Body of pancreas (tissue), 4 donors: ENCODE data around the gene ZNF488. TPM values are rescaled to one million over a fixed set of nuclear protein-coding genes. Genes with fewer than 3 reads are reported as not detected.

Source experiments
- ATAC-seq: fragments of 150-250 bp; one replicate; pipeline ENCODE4 v1.9.1; 2016
- DNase-seq, 4 donors: peaks; one replicate each; pipeline ENCODE4 v3.0.0-alpha.2; 2019
- H3K27ac ChIP-seq, 4 donors: fragments of 200-600 bp; sonication (generic); 1 replicate in 3 of 4; 2 replicates in 1 of 4; pipeline versions ENCODE4 v1.5.1 to v1.6.1; 2016 to 2019; ENCODE audit warnings: mild to moderate bottlenecking in 1 of 4, mixed read lengths in 1 of 4, moderate library complexity in 1 of 4
- H3K27me3 ChIP-seq, 2 donors: fragments of 200-600 bp; sonication (generic); one replicate each; pipeline ENCODE4 v1.6.0; 2016; ENCODE audit warnings: mild to moderate bottlenecking in 1 of 2
- H3K36me3 ChIP-seq, 2 donors: fragments of 200-600 bp; sonication (generic); replicated peaks in 1 of 2; 2 replicates each; pipeline ENCODE4 v1.5.1; 2016; ENCODE audit warnings: low read depth in 2 of 2; ENCODE audit not compliant: insufficient read depth in 1 of 2
- H3K4me1 ChIP-seq: fragments of 200-600 bp; sonication (generic); one replicate; pipeline ENCODE4 v1.6.0; 2016
- H3K4me3 ChIP-seq, 2 donors: fragments of 200-600 bp; sonication (generic); 1 replicate in 1 of 2; 2 replicates in 1 of 2; pipeline ENCODE4 v1.5.1; 2016 to 2019
- H3K9me3 ChIP-seq, 3 donors: fragments of 200-600 bp; sonication (generic); 1 replicate in 2 of 3; 2 replicates in 1 of 3; pipeline ENCODE4 v1.5.1; 2016
- POLR2A ChIP-seq, 3 donors: fragments of 450-650 bp; IDR thresholded peaks; one replicate each; pipeline ENCODE4 v1.6.1; 2016; ENCODE audit warnings: antibody characterized with exemption in 3 of 3, mild to moderate bottlenecking in 2 of 3
- WGBS, 2 donors: methylation state at CpG; one replicate each; pipeline ENCODE4 v1.1.5; 2017; 5-methylcytosine and 5-hydroxymethylcytosine counted together
- intact Hi-C: fragments of 100-400 bp; cut with DNase I; formaldehyde crosslinking; loops from one replicate; pipeline ENCODE4 v1.15.1; 2023
- total RNA-seq, 2 donors: library from RNA; depleted of rRNA; stranded (reverse); fragments of >200 nt; gene quantifications; one replicate each; pipeline ENCODE4 v1.1.0, GENCODE V29; 2016
- TF ChIP-seq, protein P1 (sequence below), 7 experiments: fragments of 450-650 bp in 4 of 7; fragments of 200-600 bp in 3 of 7; sonication (generic) in 3 of 7; IDR thresholded peaks; one replicate each; pipeline ENCODE4 v1.5.1; 2016 to 2019; ENCODE audit warnings: antibody characterized with exemption in 7 of 7

Gene ZNF488
- total RNA-seq, 2 donors from 2014 or later, result 0.26 TPM; not detected in 1

DNA sequence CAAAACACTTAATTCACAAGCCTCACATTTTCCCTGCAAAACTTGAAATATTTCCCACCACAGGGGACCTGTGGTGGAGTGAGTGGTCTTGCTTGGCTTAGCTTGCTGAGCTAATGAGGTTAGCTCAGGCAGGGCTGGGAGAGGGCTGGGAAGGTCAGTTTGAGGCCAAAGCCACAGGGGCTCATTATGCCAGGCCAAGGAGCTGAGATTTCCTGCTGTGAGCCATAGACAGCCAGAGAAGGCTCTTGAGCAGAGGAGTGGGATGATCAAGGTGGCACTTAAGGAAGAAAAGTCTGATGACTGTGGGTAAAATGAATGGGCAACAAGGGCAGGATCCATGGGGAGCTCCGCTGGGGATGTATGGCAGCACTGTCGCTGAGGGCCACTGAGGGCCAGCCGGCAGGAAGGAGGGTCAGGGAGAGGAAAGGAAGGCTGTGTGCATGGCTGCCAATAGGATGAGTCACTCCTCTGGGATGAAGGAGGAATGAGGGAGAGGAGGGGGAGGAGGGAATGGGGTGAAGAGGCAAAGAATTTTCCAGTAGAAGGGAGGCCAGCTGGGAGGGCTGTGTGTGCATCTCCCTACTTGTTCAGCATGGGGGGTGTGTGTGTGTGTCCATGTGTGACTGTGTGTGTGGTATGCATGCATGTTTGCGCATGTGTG, 18.7 kb upstream of the ZNF488 start:
- WGBS, 2 donors, result 65 to 75% methylated on average over 4 of the region's 4 CpGs
- Histone ChIP-seq H3K27me3 (no peaks in the 10 kb centered on the region), H3K36me3 (no peaks in the 10 kb centered on the region), H3K4me3 (no peak overlapping the region), H3K9me3 (no peaks in the 10 kb centered on the region), H3K4me1 (no peaks in the 10 kb centered on the region), H3K27ac (no peak overlapping the region)
- DNase-seq (peak in 3 of 4 donors; percentile 18 to 55 (median 20)), ATAC-seq (peak; percentile 70)
- intact Hi-C loops, result no loop called here
- no peak for TF ChIP-seq POLR2A (IDR thresholded peaks at IDR 0.05)
- TF ChIP-seq, protein P1, sequence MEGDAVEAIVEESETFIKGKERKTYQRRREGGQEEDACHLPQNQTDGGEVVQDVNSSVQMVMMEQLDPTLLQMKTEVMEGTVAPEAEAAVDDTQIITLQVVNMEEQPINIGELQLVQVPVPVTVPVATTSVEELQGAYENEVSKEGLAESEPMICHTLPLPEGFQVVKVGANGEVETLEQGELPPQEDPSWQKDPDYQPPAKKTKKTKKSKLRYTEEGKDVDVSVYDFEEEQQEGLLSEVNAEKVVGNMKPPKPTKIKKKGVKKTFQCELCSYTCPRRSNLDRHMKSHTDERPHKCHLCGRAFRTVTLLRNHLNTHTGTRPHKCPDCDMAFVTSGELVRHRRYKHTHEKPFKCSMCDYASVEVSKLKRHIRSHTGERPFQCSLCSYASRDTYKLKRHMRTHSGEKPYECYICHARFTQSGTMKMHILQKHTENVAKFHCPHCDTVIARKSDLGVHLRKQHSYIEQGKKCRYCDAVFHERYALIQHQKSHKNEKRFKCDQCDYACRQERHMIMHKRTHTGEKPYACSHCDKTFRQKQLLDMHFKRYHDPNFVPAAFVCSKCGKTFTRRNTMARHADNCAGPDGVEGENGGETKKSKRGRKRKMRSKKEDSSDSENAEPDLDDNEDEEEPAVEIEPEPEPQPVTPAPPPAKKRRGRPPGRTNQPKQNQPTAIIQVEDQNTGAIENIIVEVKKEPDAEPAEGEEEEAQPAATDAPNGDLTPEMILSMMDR (IDR thresholded peaks at IDR 0.05), result no peak

DNA sequence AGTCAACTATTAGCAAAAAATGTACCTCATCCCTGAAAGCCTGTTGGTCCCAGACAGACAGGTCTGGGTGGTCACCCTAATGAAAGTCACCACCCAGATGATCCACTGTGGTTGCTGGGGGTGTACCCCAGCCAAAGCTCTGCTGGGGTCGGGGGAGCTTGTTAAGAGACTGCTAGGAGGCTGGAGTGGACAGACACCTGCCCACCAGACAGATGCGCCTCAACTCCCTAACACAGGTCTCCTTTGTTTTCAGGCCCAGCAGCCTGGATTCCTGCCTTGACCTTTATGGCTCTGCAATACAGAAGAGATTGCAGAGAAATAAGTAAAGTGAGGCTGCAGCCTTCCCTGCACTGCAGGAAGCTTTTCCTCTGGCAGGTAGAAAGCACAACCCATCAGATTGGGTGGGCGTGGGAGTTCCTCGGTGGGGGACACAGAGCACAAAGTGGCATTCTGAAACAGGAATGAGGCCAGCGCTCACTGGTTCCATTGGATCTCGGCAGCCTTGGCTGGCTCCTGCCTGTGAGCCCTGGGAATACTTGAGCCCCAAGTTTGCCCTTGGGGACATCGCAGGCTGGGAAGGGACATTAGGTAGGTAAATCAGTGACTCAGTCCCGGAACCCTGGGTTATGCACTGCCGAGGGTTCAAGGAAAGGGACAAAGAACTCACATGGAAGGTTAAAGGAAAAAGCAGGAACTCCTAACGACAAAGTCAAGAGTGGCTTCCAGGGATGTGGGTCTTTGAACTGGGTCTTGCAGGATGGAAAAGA, 18.0 kb upstream of the ZNF488 start:
- Histone ChIP-seq H3K36me3 (no peaks in the 10 kb centered on the region), H3K9me3 (no peaks in the 10 kb centered on the region), H3K4me3 (no peak overlapping the region), H3K27ac (no peak overlapping the region), H3K27me3 (no peaks in the 10 kb centered on the region), H3K4me1 (no peaks in the 10 kb centered on the region)
- no peak for ATAC-seq
- TF ChIP-seq, protein P1 (IDR thresholded peaks at IDR 0.05), result no peak
- no peak for TF ChIP-seq POLR2A (IDR thresholded peaks at IDR 0.05)
- intact Hi-C loops, result no loop called here
- no peak for DNase-seq
- WGBS, 2 donors, result 77 to 81% methylated on average over 9 to 10 of the region's 10 CpGs

DNA sequence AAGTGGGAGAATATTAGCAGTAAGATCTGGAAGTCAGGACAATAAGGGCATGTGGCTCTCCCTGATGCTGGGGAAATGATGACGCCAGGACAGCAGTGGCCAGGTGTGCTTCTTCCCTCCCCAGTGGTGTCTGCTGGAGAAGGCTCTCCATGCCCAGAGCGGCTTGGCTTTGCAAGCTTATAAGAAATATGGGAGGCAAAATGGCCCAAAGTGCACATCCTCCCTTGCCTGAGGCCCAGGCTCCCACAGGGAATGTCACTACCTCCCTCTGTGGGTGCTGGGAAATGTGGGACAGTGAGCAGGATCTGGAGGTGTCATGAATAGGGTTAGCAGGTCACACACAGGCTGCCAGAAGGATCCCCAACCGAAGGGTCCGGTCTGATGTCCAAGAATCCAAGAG, 17.1 kb upstream of the ZNF488 start:
- no peaks in the 10 kb centered on the region for H3K27me3 ChIP-seq
- TF ChIP-seq, protein P1 (IDR thresholded peaks at IDR 0.05), result no peak
- TF ChIP-seq POLR2A (IDR thresholded peaks at IDR 0.05), result no peak
- H3K4me1 ChIP-seq, result no peaks in the 10 kb centered on the region
- intact Hi-C loops, result no loop called here
- H3K9me3 ChIP-seq, result no peaks in the 10 kb centered on the region
- ATAC-seq, result no peak
- no peak overlapping the region for H3K4me3 ChIP-seq
- no peak for DNase-seq
- whole genome bisulfite sequencing, 2 donors, result 95 to 97% methylated on average over 2 to 4 of the region's 4 CpGs
- H3K36me3 ChIP-seq, result no peaks in the 10 kb centered on the region
- no peak overlapping the region for H3K27ac ChIP-seq

DNA sequence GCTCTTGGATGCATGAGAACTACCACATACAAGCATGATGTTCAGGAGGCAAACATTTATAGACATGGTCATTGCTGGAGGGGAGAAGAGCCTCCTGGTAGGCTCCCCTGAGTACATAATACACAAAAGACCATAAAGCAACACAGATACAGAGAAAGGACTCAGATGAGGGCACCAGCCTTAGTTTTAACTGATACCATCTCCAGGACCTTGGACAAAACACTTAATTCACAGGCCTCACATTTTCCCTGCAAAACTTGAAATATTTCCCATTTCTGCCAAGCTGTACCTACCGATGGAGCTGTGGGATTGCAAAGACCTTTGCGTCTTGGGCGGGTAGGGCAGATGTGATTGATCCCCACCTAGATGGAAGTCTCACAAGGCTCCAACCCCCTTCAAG, 16.7 kb upstream of the ZNF488 start:
- no peaks in the 10 kb centered on the region for H3K36me3 ChIP-seq
- no peaks in the 10 kb centered on the region for H3K4me1 ChIP-seq
- DNase-seq (no peak), ATAC-seq (no peak)
- H3K27ac ChIP-seq, result no peak overlapping the region
- intact Hi-C loops, result no loop called here
- H3K9me3 ChIP-seq, result no peaks in the 10 kb centered on the region
- TF ChIP-seq, protein P1 (IDR thresholded peaks at IDR 0.05), result no peak
- TF ChIP-seq POLR2A (IDR thresholded peaks at IDR 0.05), result no peak
- H3K4me3 ChIP-seq, result no peak overlapping the region
- 94 to 100% methylated on average over 1 to 3 of the region's 3 CpGs for WGBS, 2 donors
- no peaks in the 10 kb centered on the region for H3K27me3 ChIP-seq
